Erythroblast (primary cell): Measurements from ENCODE around the gene STKLD1.

Experiments used
- GATA1 ChIP-seq: IDR thresholded peaks from 2 replicates; pipeline ENCODE4 v1.6.1; 2011; ENCODE audit warnings: low read depth, mild to moderate bottlenecking, control low read depth, low read length, moderate library complexity
- POLR2A ChIP-seq: IDR thresholded peaks from 2 replicates; pipeline ENCODE4 v1.6.1; 2011; ENCODE audit warnings: mild to moderate bottlenecking, low read length

- TF ChIP-seq POLR2A (no peak), GATA1 (no peak)
Measured at GRCh38 chr9:133429214-133429613, 53.0 kb downstream of the STKLD1 start.
